Gastroesophageal sphincter (tissue), 3 donors: ENCODE measurements around the gene IZUMO4.

Experiments used
- POLR2A ChIP-seq, 2 donors: fragments of 450-650 bp; IDR thresholded peaks; one replicate each; pipeline ENCODE4 v1.6.1; 2017; ENCODE audit warnings: antibody characterized with exemption in 2 of 2, mild to moderate bottlenecking in 2 of 2, moderate library complexity in 1 of 2
- TF ChIP-seq, protein P1 (sequence below), 4 experiments: fragments of 200-600 bp in 2 of 4; fragments of 450-650 bp in 2 of 4; sonication (generic) in 1 of 4; IDR thresholded peaks; one replicate each; pipeline ENCODE4 v1.5.1; 2017 to 2019; ENCODE audit warnings: antibody characterized with exemption in 4 of 4, mild to moderate bottlenecking in 2 of 4, moderate library complexity in 2 of 4

DNA sequence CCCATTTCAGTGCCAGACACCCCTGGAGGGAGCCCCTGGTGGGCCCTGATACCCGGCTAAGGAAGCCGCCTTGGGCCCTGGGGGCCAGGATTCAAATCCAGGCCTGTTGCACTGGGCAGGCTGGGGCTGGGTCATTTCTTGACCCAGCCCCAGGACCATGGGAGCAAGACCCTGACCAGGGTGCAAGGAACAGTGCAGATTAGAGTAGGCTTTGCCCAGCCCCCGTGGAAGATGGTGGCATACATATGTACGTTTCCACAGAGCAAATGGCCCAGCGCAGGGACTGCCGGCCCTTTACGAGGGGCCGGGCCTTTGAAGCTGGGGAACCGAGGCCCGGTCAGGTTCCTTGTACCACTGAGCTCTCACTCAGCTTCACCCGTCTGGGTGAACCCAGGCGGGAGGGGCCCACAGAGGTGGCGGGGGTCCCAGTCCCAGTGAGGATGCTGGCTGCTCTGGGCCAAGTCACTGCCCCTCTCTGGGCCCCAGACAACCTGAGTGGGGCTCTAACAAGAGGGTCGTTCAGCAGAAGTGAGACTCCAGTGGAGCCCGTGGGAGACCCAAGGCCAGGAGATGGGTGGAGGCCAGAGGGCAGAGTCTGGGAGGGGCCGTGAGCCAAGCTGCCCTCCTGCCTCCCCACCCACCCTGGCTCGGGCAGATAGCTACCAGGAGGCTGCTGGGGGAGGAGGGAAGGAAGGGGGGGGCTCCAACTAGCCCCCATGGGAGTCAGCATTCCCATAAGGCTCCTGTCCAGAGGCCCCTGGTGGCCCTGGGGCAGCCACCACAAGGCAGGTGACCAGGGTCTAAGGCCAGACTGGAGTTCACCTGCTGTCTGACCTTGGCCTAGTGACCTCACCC is 48.4 kb upstream of the IZUMO4 start:
- TF ChIP-seq POLR2A (IDR thresholded peaks at IDR 0.05) = no peak
- TF ChIP-seq, protein P1, sequence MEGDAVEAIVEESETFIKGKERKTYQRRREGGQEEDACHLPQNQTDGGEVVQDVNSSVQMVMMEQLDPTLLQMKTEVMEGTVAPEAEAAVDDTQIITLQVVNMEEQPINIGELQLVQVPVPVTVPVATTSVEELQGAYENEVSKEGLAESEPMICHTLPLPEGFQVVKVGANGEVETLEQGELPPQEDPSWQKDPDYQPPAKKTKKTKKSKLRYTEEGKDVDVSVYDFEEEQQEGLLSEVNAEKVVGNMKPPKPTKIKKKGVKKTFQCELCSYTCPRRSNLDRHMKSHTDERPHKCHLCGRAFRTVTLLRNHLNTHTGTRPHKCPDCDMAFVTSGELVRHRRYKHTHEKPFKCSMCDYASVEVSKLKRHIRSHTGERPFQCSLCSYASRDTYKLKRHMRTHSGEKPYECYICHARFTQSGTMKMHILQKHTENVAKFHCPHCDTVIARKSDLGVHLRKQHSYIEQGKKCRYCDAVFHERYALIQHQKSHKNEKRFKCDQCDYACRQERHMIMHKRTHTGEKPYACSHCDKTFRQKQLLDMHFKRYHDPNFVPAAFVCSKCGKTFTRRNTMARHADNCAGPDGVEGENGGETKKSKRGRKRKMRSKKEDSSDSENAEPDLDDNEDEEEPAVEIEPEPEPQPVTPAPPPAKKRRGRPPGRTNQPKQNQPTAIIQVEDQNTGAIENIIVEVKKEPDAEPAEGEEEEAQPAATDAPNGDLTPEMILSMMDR (IDR thresholded peaks at IDR 0.05) = no peak
